Mucosa of rectum (tissue), 2 donors: ENCODE results near the gene DOK7.
"Not testable (repeated sequence)": the region's sequence is repeated elsewhere in the genome, so short reads cannot be mapped to it uniquely, and the experiment has no call there.

Source experiments
- H3K27ac ChIP-seq, 2 donors: one replicate each; pipeline ENCODE4 v1.7.0; 2013; ENCODE audit warnings: inconsistent platforms in 2 of 2, low read depth in 2 of 2, low read length in 2 of 2
- H3K27me3 ChIP-seq, 2 donors: one replicate each; pipeline ENCODE4 v1.7.0; 2013; ENCODE audit warnings: low read length in 2 of 2; ENCODE audit not compliant: control insufficient read depth in 2 of 2, insufficient read depth in 2 of 2
- H3K36me3 ChIP-seq, 2 donors: one replicate each; pipeline ENCODE4 v1.7.0; 2013; ENCODE audit warnings: low read length in 2 of 2; ENCODE audit not compliant: control insufficient read depth in 2 of 2, insufficient read depth in 2 of 2
- H3K4me1 ChIP-seq, 2 donors: one replicate each; pipeline ENCODE4 v1.7.0; 2013; ENCODE audit warnings: low read length in 2 of 2, mild to moderate bottlenecking in 1 of 2; ENCODE audit not compliant: control insufficient read depth in 2 of 2, insufficient read depth in 2 of 2
- H3K4me3 ChIP-seq, 2 donors: one replicate each; pipeline ENCODE4 v1.7.0; 2013; ENCODE audit warnings: low read length in 2 of 2
- H3K9ac ChIP-seq, 2 donors: one replicate each; pipeline ENCODE4 v1.7.0; 2013; ENCODE audit warnings: low read length in 2 of 2, low read depth in 1 of 2, mild to moderate bottlenecking in 1 of 2
- H3K9me3 ChIP-seq, 2 donors: one replicate each; pipeline ENCODE4 v1.7.0; 2013; ENCODE audit warnings: low read length in 2 of 2; ENCODE audit not compliant: control insufficient read depth in 2 of 2
- donor health status: healthy.
- donor health status: Normal muscosa, but diverticular disease.

DOK7 gene

GRCh38 chr4:3533423-3533820 lies 70.3 kb downstream of the DOK7 start:
- no peaks in the 10 kb centered on the region for H3K27me3 ChIP-seq
- H3K36me3 ChIP-seq = peaks cover 5 to 10% of the 10 kb centered on the region in 2 donors
- peaks cover 14 to 23% of the 10 kb centered on the region in 2 donors for H3K4me1 ChIP-seq
- H3K27ac ChIP-seq = no peak overlapping the region
- no peaks in the 10 kb centered on the region for H3K9me3 ChIP-seq
- H3K4me3 ChIP-seq = no peak overlapping the region
- H3K9ac ChIP-seq = no peak overlapping the region

GRCh38 chr4:3535812-3536211 lies 72.7 kb downstream of the DOK7 start:
- not testable (repeated sequence) for H3K27ac ChIP-seq, H3K9me3 ChIP-seq, H3K4me3 ChIP-seq, H3K9ac ChIP-seq, H3K36me3 ChIP-seq, H3K27me3 ChIP-seq
- H3K4me1 ChIP-seq = peaks cover 10 to 14% of the 10 kb centered on the region in 2 donors

- H3K4me1 ChIP-seq, H3K9me3 ChIP-seq, H3K27ac ChIP-seq, H3K27me3 ChIP-seq, H3K4me3 ChIP-seq, H3K9ac ChIP-seq, H3K36me3 ChIP-seq: not testable (repeated sequence)
Measured at GRCh38 chr4:3538906-3539305, 75.8 kb downstream of the DOK7 start.

DNA sequence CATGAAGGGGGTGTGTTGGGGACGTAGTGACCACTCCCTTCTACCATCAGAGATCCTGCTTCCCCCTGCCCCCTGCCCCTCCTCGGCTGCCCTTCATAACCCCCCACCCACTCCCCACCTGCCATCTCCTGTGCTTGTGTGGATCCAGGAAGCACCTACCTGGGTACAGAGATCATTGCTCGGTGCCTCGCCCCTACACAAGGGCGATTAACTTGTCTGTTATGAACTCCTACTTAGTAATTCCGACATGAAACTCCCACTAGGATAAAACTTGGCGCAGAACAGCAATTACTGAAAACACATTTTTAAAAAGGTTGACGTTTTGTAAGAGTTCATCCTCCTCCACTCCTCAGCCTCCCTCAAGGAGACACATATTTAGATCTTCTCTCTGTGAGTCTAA lies 80.3 kb downstream of the DOK7 start:
- not testable (repeated sequence) for H3K4me3 ChIP-seq, H3K36me3 ChIP-seq, H3K9me3 ChIP-seq, H3K4me1 ChIP-seq, H3K27me3 ChIP-seq, H3K27ac ChIP-seq, H3K9ac ChIP-seq
